GM19324 (cell line): Measurements from ENCODE around the gene PPP2R5D.
"Not testable (repeated sequence)": the region's sequence is repeated elsewhere in the genome, so short reads cannot be mapped to it uniquely, and the experiment has no call there.

Source experiments
- ATAC-seq: cut with Tn5 transposase; IDR thresholded peaks from one replicate; pipeline ENCODE4 v1.9.1; 2021; ENCODE audit warnings: mild to moderate bottlenecking, moderate library complexity; ENCODE audit not compliant: unreplicated experiment, low FRiP score

PPP2R5D gene

GRCh38 chr6:42984001-42984923 is at the start of gene PPP2R5D:
Gene PPP2R5D, plus strand, starts transcription at chr6:42984570. Its CDS starts 108 bp downstream, at chr6:42984678.
- ATAC-seq: peak; percentile 96

- ATAC-seq: no peak
These were observed 49.0 kb upstream of the PPP2R5D start for GRCh38 chr6:42935322-42935721.

- ATAC-seq: no peak
These were observed 48.0 kb upstream of the PPP2R5D start for GRCh38 chr6:42936398-42936797.

GRCh38 chr6:42937548-42938427 is 46.6 kb upstream of the PPP2R5D start:
- no peak for ATAC-seq

GRCh38 chr6:42938428-42938796 is 46.0 kb upstream of the PPP2R5D start:
- no peak for ATAC-seq

GRCh38 chr6:42938987-42939809 is 45.2 kb upstream of the PPP2R5D start:
- no peak for ATAC-seq

- ATAC-seq: no peak
These were observed 44.6 kb upstream of the PPP2R5D start for GRCh38 chr6:42939810-42940167.

GRCh38 chr6:42940493-42941045 is 43.8 kb upstream of the PPP2R5D start:
- no peak for ATAC-seq

GRCh38 chr6:42941356-42941755 is 43.0 kb upstream of the PPP2R5D start:
- ATAC-seq: not testable (repeated sequence)

- no peak for ATAC-seq
These were observed 41.9 kb upstream of the PPP2R5D start for GRCh38 chr6:42942444-42942843.

- no peak for ATAC-seq
These were observed 36.4 kb upstream of the PPP2R5D start for GRCh38 chr6:42947950-42948349.

- ATAC-seq: no peak
These were observed 32.0 kb upstream of the PPP2R5D start for GRCh38 chr6:42952389-42952788.

GRCh38 chr6:42954405-42954804 is 30.0 kb upstream of the PPP2R5D start:
- not testable (repeated sequence) for ATAC-seq

GRCh38 chr6:42958125-42958524 is 26.2 kb upstream of the PPP2R5D start:
- ATAC-seq: no peak

- no peak for ATAC-seq
These were observed 24.5 kb upstream of the PPP2R5D start for GRCh38 chr6:42959917-42960242.

- no peak for ATAC-seq
These were observed 23.9 kb upstream of the PPP2R5D start, which contains the start of gene GNMT for GRCh38 chr6:42960243-42961019. Gene GNMT, plus strand, starts transcription at chr6:42960754. Its CDS starts 14 bp downstream, at chr6:42960768.

GRCh38 chr6:42961020-42961470 is 23.3 kb upstream of the PPP2R5D start:
- ATAC-seq: no peak

- ATAC-seq: no peak
These were observed 22.3 kb upstream of the PPP2R5D start for GRCh38 chr6:42962096-42962495.

GRCh38 chr6:42962502-42963178 is 21.7 kb upstream of the PPP2R5D start:
- ATAC-seq: no peak
